Upper lobe of left lung (tissue), 4 donors: ENCODE measurements around the gene ALPI.

ENCODE experiments used
- CTCF ChIP-seq, 6 experiments: fragments of 450-650 bp in 4 of 6; fragments of 200-600 bp in 2 of 6; sonication (generic) in 2 of 6; IDR thresholded peaks; one replicate each; pipeline ENCODE4 v1.5.1; 2016 to 2019; ENCODE audit warnings: antibody characterized with exemption in 6 of 6
- POLR2A ChIP-seq, 4 donors: fragments of 450-650 bp; IDR thresholded peaks; one replicate each; pipeline ENCODE4 v1.5.1; 2016 to 2017; ENCODE audit warnings: antibody characterized with exemption in 4 of 4, mild to moderate bottlenecking in 2 of 4

- TF ChIP-seq CTCF (IDR thresholded peaks at IDR 0.05) (no peak), POLR2A (IDR thresholded peaks at IDR 0.05) (no peak)
Measured at GRCh38 chr2:232415138-232415690, 40.7 kb upstream of the ALPI start.
